T-helper 1 cell treated with Interleukin-12 subunit alpha and Interleukin-12 subunit beta and Interleukin-4 antibody, amounts not matched to agents 30 ng/mL and 1 ng/mL, for 36 hours (primary cell): Measurements from ENCODE around the gene CPT2. TPM values are rescaled to one million over a fixed set of nuclear protein-coding genes. Genes with fewer than 3 reads are reported as not detected.

ENCODE experiments used
- intact Hi-C: fragments of 100-400 bp; cut with micrococcal nuclease; formaldehyde crosslinking; loops from one replicate; pipeline ENCODE4 v1.15.1; 2024
- total RNA-seq: library from RNA; stranded (reverse); gene quantifications from 2 replicates; pipeline ENCODE4 v1.2.3, GENCODE V29; 2022

The CPT2 gene
- total RNA-seq, 1 donor from 2014 or later: 12.4 TPM

GRCh38 chr1:53214376-53214940 lies 17.8 kb downstream of the CPT2 start:
- intact Hi-C loops: no loop called here

- intact Hi-C loops: no loop called here
Measured at GRCh38 chr1:53218201-53218600, 21.6 kb downstream of the CPT2 start.

DNA sequence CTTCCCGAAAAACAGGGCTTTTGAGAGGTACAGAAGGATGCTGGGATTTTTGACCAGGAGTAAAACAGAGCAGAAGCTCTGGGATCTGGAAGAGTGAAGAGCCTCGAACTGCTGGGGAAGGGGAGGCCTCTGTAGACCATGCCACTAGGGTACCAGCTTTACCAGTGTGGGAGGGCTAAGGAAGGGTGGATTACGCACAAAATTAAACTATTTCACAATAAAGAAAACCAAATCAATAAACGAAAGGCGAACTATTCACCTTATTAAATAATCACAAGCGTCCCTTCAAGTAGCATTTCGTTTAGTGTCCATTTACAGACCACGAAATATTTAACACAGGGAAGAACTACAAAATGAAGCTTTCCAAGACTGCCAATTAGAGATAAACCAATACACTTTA lies 23.1 kb downstream of the CPT2 start:
- intact Hi-C loops: loop anchor here (1.0 to 5.0 kb wide), 12 partner anchors 19 to 1667 kb away; partner anchors contain the start of genes BTF3L4, CPT2, DHCR24 and IFT25

DNA sequence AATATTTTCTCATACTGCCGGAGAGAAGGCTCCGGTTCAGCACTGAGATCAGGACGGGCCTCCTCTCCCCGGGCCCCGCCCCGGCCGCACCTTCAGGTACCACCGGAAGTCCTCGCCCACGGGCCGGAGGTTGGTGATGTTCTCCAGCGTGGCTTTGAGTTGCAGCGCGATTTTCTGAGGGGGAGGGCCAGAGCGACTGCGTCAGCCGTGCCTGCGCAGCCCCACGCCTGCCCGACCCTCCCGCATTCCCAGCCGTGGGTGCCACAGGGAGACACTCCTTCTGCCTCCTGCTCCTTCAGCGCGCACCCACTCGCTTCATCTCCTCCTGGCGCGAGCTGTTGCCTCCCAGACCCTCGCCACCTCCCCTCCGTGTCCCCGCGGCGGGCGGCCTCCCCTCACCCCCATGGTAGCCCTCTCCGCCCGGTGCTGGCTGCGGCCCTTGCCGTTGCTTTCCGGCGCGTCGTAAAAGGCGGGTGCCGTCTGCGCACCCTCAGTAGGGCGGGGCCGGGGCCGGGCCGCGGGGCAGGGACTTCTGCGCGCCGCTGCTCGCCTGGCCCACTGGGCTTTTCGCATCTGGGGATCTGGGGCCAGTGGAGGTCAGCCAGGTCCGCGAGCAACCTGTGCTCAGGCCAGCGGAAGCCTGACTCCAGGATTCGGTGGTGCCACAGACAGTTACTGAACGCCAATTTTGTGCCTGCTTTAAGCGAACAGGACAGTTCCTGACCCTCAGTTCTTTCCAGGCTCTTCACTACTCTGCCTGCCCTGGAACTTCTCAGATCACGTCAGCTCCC lies 23.7 kb downstream of the CPT2 start, which contains the start of gene CZIB:
CZIB (minus strand) TSS at position 464 of the 791 bp plus-strand sequence; CDS start at position 405, 59 bp downstream.
- intact Hi-C loops: loop anchor here (1.0 to 5.0 kb wide), 12 partner anchors 18 to 1666 kb away; partner anchors contain the start of genes BTF3L4, CPT2, DHCR24 and IFT25

DNA sequence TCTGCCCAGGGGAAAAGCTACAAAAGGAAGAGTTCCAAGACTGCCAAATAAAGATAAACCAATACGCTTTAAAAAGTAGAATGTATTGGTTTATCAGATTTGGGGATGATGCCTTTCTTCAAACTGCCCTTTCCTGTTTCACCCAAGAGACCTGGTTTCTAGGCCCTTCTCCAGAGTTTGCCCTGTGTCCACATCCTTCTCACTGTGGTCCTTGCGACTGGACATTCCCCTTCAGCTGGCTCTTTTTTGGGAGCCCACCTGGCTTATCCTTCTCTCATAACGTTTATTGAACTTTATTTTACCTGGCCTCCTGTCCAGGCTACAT lies 24.3 kb downstream of the CPT2 start:
- intact Hi-C loops: loop anchor here (1.0 to 5.0 kb wide), 12 partner anchors 17 to 1666 kb away; partner anchors contain the start of genes BTF3L4, CPT2, DHCR24 and IFT25

- intact Hi-C loops: loop anchor here (1.0 to 5.0 kb wide), 13 partner anchors 17 to 1477 kb away; partner anchors contain the start of genes CC2D1B, CPT2, CZIB and ECHDC2
Measured at GRCh38 chr1:53237638-53238037, 41.0 kb downstream of the CPT2 start.

GRCh38 chr1:53238197-53239155 lies 41.9 kb downstream of the CPT2 start, which contains the start of gene MAGOH:
TSS of gene MAGOH (minus strand) at chr1:53238518. CDS start at chr1:53238448, 70 bp downstream.
- intact Hi-C loops: loop anchor here (1.0 to 5.0 kb wide), 13 partner anchors 18 to 1476 kb away; partner anchors contain the start of genes CC2D1B, CPT2, CZIB and ECHDC2

DNA sequence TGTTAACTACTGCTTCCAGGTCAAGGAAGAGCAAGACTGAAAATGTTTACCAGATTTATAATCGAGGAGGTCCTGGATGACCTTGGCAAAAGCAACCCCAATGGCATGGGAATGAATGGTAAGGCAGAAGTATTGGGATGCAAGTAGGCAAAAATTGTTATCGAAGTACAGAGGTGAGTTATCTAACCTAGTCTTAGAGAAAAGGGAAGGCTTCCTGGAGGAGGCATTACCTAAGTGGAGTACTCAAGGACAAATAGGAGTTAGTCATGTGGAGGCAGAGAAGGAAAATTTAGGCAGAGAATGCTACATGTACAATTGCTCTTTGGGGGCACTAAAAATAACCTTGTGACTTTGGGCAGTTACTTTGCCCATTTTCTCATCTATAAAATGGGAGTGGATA lies 45.2 kb downstream of the CPT2 start:
- intact Hi-C loops: no loop called here

DNA sequence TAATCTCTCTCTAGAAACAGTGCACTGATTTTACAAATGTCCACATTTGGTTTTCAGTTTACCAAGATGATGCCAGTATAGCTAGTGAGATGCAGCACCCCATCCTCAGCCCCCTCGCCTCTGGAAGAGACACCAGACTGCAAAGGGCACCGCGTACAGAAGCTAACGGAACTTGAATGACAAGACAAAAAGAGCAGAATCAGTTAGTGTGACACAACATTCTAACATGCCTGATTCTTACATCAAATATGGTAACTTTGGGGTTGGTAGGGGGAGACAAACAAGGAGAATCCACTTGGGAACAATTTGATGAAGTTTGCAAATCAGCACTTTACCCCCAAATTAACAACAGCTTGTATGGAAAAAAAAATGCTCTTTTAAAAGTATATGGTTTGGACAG lies 45.8 kb downstream of the CPT2 start:
- intact Hi-C loops: no loop called here

DNA sequence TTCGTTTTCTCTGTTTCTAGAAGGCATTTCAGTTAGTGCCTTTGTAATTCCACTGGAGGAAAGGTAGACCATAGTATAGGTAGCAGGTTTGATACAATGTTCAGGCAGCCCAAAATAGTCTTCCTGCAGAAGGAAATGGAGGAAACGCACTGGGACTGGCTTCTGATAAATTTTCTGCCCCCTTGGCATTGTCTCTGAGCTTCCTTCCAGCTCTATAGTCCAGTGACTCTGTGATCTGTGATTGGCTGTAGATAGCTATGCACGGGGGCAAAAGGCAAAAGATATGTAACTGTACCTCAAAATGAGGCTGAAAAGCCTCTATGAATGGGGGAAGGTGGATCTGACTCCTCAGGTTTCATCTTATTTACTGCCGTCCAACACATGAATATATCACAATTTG lies 47.5 kb downstream of the CPT2 start:
- intact Hi-C loops: no loop called here

DNA sequence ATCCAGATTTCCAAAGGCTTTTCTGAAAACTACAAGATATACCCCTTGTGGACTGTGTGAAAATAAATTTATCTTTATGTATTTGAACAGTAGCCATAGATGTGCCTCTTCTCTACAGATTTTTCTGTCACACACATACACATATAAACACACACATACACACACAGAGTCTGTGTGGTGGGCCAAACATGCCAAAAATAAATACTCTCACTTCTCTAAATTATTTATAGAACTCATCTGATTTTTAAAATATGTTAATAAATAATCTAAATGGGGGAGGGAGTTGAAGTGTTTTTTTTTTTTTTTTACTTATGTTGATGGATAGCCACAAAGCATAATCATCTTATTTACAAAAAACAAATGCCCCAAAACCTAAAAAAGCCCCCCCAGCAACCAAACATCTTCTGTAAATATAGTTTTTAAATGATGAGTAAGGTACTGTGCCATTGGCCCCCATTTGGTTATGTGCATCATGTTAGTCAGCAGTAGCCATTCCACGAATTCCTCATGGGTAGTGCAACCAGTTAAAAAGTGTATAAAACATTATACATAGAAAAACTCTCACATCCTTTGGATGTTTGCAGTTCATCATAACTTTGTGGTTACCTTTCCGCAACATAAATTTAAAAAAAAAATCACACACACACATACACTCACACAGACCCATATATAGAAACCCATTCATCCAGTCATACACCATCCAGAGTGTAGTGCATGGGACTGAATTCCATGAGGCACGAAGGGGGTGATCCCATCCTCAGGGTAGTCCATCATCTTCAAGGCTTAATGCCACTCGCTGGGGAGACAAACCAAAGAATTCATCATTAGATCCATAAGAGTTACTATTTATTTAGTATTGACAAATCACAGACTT lies 49.9 kb downstream of the CPT2 start:
- intact Hi-C loops: no loop called here

GRCh38 chr1:53249706-53250105 lies 53.1 kb downstream of the CPT2 start:
- intact Hi-C loops: no loop called here

DNA sequence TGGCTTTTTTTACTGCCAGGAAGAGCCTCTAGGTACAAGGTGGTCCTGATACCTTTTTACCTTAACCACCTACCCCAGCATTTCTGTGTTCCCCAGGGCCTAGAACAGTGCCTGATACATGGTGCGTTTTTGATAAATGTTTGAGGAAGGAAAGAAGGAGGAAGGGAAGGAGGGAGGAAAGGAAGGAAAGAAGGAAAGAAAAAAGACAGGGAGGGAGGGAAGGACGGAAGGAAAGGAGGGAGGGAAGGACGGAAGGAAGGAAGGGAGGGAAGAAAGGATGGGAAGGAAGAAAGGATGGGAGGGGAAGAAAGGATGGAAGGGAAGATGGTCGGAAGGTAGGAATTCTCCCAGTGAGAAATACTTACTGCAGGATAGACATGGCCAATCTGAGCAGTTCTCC lies 53.7 kb downstream of the CPT2 start:
- intact Hi-C loops: no loop called here

DNA sequence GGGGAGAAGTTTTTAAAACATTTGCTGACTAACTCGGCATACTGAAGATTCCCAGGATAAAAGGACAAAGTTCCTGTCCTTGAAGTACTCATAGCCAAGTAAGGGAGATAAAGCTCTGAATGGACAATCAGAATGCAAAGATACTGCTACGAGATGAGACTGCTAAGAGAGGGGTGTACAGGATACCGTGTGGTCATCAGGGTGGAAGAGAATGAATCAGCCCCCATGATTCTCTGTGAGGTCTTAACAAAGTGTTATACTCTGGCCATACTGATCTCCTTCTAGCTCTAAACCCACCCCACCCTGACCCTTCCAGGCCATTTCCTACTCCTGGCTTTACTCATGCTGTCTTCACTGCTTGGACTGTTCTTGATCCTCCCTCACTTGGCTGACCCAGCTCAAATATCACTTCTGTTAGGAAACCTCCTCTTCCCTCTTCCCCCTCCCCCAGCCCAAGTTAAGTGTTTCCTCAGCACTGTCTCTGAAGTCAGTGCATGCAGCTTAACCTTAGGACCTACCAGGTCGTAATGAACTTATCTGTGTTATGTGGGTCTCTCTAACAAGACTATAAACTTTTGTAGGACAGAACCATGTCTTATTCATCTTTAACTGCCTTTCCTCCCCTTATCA lies 57.5 kb downstream of the CPT2 start:
- intact Hi-C loops: no loop called here

DNA sequence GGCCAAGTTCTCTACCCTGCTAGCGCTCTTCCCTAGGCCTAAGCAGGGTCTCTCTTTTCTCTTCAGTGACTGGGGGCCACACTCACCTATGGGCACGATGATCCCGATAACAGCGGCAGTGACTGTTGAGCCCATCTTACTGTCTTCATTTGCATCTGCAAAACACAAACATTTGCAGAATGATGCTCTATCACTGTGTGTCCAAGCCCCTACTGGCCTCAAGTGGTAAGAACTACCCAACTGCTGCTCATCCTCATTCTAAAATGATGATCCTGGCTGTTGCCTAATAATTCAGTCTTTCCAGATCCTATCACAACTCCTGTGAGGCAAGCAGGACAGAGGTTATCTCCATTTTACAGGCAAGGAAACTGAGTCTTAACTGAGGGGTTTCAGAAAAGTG lies 58.4 kb downstream of the CPT2 start:
- intact Hi-C loops: no loop called here

DNA sequence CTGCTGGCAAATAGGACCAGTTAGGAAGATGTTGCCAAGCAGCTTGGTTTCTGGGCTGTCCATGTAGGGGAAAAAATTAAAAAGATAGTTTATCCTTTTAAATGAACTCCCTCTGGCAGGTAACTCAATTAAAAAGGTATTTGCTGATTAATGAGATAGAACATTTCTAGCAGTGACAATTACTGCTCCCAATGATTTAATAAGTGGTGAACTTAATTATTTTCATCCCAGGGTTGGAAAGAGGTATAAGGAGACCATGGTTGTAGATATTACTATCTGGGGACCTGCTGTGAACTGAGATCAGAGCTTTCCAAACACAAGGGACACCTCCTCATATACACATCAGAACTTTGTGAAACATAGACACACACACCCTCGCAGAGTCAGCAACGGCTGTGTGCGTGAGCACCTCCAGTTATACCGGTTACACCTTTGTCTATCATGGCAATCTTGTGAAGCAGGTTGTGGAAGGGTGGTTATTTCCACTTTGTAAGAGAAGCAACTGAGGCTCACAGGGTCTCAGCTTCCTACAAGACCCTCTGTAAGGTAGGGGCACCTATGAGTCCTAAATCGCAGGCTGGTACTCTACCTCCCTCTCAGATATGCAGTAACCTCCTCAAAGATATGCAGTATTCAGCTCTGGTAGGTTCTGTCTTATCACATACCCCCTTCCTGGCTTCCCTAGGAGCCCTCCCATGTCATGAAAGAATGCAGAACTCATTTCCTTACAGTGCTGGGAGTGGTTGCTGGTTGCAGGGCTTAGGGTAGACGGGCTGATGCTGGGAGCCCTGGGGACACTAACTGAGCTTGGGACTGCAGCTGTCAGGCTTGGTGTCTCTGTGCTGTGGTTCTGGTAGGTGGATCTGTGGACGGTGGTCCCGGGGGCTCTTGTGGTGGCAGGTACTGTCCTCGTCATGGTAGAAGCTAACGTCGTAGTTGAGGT lies 60.2 kb downstream of the CPT2 start:
- intact Hi-C loops: no loop called here

DNA sequence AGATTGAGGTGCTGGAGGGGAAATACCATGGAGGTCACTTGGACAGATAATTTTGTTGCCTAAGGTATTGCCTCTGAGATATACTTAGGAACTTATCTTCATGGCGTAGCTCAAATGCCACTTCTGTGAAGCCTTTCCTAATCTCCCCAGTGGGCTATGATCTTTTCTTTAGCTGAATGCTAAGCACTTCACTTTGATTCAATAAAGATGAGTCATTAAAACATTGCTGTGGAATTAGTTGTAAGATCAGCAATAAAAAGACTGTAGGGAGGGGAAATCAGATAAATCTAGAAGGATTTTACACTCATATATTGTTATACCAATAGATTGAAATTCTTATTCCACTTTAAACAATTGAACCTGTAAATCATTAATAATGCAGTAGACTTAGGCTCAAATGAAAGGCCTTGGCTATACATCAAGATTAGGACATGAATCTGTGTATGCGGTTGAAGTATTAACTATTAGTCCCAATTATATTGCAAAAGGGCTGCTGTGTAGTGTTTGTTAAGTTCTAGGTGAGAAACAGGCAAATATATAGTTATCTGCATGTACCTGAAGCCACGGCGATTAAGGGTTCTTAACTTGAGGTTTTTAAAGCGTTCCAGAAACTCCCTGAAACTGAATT lies 60.9 kb downstream of the CPT2 start:
- intact Hi-C loops: no loop called here

DNA sequence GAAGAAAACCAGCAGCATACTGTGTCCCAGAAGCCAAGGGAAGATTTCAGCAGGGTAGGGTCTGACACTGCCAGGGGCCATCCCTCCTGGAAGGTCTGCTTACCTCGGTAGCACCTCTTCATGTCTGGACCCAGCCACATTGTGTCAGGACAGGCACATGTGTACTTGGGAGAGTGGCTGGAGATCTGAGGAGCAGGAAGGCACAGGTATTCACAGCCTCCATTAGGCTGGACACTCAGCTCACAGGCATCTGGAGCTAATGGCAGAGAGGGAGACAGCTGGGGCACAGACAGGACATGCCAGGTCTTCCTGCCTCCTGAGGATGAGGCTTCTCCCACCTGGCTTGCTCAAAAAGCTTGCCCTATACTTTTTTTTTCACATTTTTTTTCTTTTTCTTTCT lies 61.6 kb downstream of the CPT2 start:
- intact Hi-C loops: no loop called here
